Activated T-cell treated with anti-CD3 and anti-CD28 coated beads for 48 hours (primary cell): ENCODE measurements around the gene SLC15A3.

Experiments used
- DNase-seq: peaks from one replicate; pipeline ENCODE4 v3.0.0-alpha.2; 2020; ENCODE audit warnings: low read depth

SLC15A3 gene

GRCh38 chr11:60889869-60890311 lies 62.1 kb downstream of the SLC15A3 start:
- DNase-seq = no peak

- peak; percentile 20 for DNase-seq
These were observed 64.4 kb downstream of the SLC15A3 start for GRCh38 chr11:60887556-60887955.
